ENCODE measurements around the gene ACTR5. TPM values are rescaled to one million over a fixed set of nuclear protein-coding genes. Genes with fewer than 3 reads are reported as not detected.
A peak's percentile ranks its signal among the peaks of the same experiment; 100 is the strongest.

Gene ACTR5
- total RNA-seq, 2 experiments from 2014 or later: 12.3 to 21.1 TPM

GRCh38 chr20:38789503-38790199, 41.4 kb downstream of the ACTR5 start:
- H3K4me1 ChIP-seq (ENCODE audit: insufficient read depth, low read length, poor library complexity, severe bottlenecking): no peaks in the 10 kb centered on the region
- TF ChIP-seq EZH2phosphoT487 (IDR thresholded peaks at IDR 0.05; ENCODE audit: borderline replicate concordance, low read depth, low read length) (no peak), CTCF (conservative IDR thresholded peaks at IDR 0.05; ENCODE audit: low read length) (no peak)
- no peak overlapping the region for H3K4me2 ChIP-seq (ENCODE audit: low read length)
- BruUV-seq (replicated peaks): no TSS peak
- no peaks in the 10 kb centered on the region for H3K9me2 ChIP-seq (ENCODE audit: insufficient read depth, low read length)
- no peak overlapping the region for H3K27ac ChIP-seq (ENCODE audit: low read depth, low read length, poor library complexity, severe bottlenecking)
- intact Hi-C loops (cut with micrococcal nuclease; ENCODE audit: unreplicated experiment): no loop called here
- ChIA-PET CTCF (ENCODE audit: unreplicated experiment) (interaction anchor here (0.5 to 0.9 kb wide), 2 partner anchors 35 to 95 kb away, joined by 3 read pairs; no protein-coding TSS in a partner anchor), POLR2A (interaction anchor here (0.6 to 1.7 kb wide), 2 partner anchors 16 to 97 kb away, joined by 4 to 5 read pairs; partner anchors contain the start of gene PPP1R16B)
- H3K4me3 ChIP-seq (ENCODE audit: low read depth, low read length, poor library complexity, severe bottlenecking): no peak overlapping the region
- no peaks in the 10 kb centered on the region for H4K20me1 ChIP-seq (ENCODE audit: insufficient read depth, low read length)
- H3K36me3 ChIP-seq (ENCODE audit: insufficient read depth, low read length): no peaks in the 10 kb centered on the region
- no peak overlapping the region for H2AFZ ChIP-seq (ENCODE audit: low read length)
- no peaks in the 10 kb centered on the region for H3K9me3 ChIP-seq (ENCODE audit: low read length)
- no peak for DNase-seq (ENCODE audit: low spot score)
- H3K79me2 ChIP-seq (ENCODE audit: insufficient read depth, low read depth, low read length): no peaks in the 10 kb centered on the region

DNA sequence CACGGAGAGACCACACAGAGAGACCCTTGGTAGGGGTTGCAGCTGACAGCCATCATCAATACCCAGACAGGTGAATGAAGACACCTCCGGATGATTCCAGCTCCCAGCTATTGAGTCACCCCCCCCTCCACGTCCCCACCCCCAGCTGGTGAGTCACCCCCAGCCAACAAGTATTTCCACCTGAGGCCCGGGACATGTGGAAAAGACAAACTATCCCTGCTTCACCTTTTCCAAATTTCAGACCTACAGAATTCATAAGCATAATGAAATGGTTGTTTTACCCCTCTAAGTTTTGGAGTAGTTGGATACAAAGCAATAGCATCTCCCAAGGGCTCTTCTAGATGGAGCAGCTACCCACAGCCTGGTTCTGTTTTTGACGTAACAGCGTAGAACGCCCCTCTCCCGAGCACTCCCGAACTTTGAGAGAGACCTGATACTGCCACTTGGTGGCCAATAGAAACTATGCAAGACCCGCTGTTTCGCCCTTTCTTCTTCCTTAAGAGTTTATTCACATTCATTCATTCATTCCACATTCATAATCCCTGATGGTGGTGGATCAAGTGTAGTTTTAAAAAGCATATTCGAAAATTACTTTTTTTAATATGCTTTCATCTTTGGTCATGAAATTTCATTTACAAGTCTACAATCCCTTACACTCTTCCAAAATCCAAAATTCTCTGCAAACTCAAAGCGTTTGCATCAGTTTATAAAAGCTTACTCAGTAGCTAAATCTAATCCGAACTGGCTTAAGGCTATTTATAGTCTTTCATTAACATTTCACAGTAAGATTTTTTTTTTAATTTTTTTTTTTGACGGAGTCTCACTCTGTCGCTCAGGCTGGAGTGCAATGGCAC, 42.2 kb downstream of the ACTR5 start:
- intact Hi-C loops (cut with micrococcal nuclease; ENCODE audit: unreplicated experiment): no loop called here
- POLR2A ChIA-PET: interaction anchor here (1.7 kb wide), 1 partner anchor 15 kb away, joined by 4 read pairs; the partner anchor contains the start of gene PPP1R16B
- no peaks in the 10 kb centered on the region for H3K9me3 ChIP-seq (ENCODE audit: low read length)
- H3K36me3 ChIP-seq (ENCODE audit: insufficient read depth, low read length): no peaks in the 10 kb centered on the region
- no peak overlapping the region for H3K4me2 ChIP-seq (ENCODE audit: low read length)
- no peaks in the 10 kb centered on the region for H4K20me1 ChIP-seq (ENCODE audit: insufficient read depth, low read length)
- no peaks in the 10 kb centered on the region for H3K9me2 ChIP-seq (ENCODE audit: insufficient read depth, low read length)
- BruUV-seq (replicated peaks): no TSS peak
- no peak for TF ChIP-seq EZH2phosphoT487 (IDR thresholded peaks at IDR 0.05; ENCODE audit: borderline replicate concordance, low read depth, low read length)
- peak; percentile 85 for TF ChIP-seq CTCF (conservative IDR thresholded peaks at IDR 0.05; ENCODE audit: low read length)
- DNase-seq (ENCODE audit: low spot score): peak; percentile 53
- no peaks in the 10 kb centered on the region for H3K79me2 ChIP-seq (ENCODE audit: insufficient read depth, low read depth, low read length)
- CTCF ChIA-PET (ENCODE audit: unreplicated experiment): interaction anchor here (0.5 to 0.9 kb wide), 2 partner anchors 36 to 96 kb away, joined by 3 read pairs; no protein-coding TSS in a partner anchor
- H3K27ac ChIP-seq (ENCODE audit: low read depth, low read length, poor library complexity, severe bottlenecking): no peak overlapping the region
- no peak overlapping the region for H2AFZ ChIP-seq (ENCODE audit: low read length)
- no peaks in the 10 kb centered on the region for H3K4me1 ChIP-seq (ENCODE audit: insufficient read depth, low read length, poor library complexity, severe bottlenecking)
- no peak overlapping the region for H3K4me3 ChIP-seq (ENCODE audit: low read depth, low read length, poor library complexity, severe bottlenecking)

Data from OCI-LY7 (cell line).